ENCODE measurements around the gene SRPRB.

- no peak for TF ChIP-seq CTCF (IDR thresholded peaks at IDR 0.05)
- TF ChIP-seq POLR2A (IDR thresholded peaks at IDR 0.05), result no peak
Observed at GRCh38 chr3:133758964-133759739, 46.5 kb upstream of the SRPRB start.
